ENCODE data around the gene KAT8. TPM values are rescaled to one million over a fixed set of nuclear protein-coding genes. Genes with fewer than 3 reads are reported as not detected.

Gene KAT8
- total RNA-seq, 6 experiments from 2014 or later: 20.4 to 29.9 (median 25.2) TPM

GRCh38 chr16:31105677-31106213 is 11.7 kb upstream of the KAT8 start:
- Histone ChIP-seq H3K4me3 (peak overlapping the region in 1 of 3 donors; percentile 26), H3K27ac (peak overlapping the region; percentile 54 to 71 (median 62)), H3K36me3 (no peaks in the 10 kb centered on the region), H3K9me3 (no peaks in the 10 kb centered on the region), H3K4me1 (peaks cover 0 to 26% (median 3%) of the 10 kb centered on the region in 4 donors), H3K27me3 (no peaks in the 10 kb centered on the region)
- 0% methylated on average over 15 of the region's 33 CpGs for WGBS (ENCODE audit: insufficient coverage, low coverage, low lambda C conversion rate, missing lambda C conversion rate)
- TF ChIP-seq POLR2A (IDR thresholded peaks at IDR 0.05) (no peak), CTCF (IDR thresholded peaks at IDR 0.05) (peak; percentile 78 to 85 (median 82))
- DNase-seq (peak; percentile 92 to 95 (median 95)), ATAC-seq (peak; percentile 90 to 94 (median 92))
- intact Hi-C loops (cut with DNase I): no loop called here

- ATAC-seq: no peak
- peak overlapping the region in 2 of 3 donors; percentile 62 to 71 for H3K27ac ChIP-seq
- no peaks in the 10 kb centered on the region for H3K27me3 ChIP-seq
- WGBS (ENCODE audit: insufficient coverage, low coverage, low lambda C conversion rate, missing lambda C conversion rate): 64% methylated on average over 23 of the region's 28 CpGs
- peaks cover 0 to 37% (median 3%) of the 10 kb centered on the region in 4 donors for H3K4me1 ChIP-seq
- intact Hi-C loops (cut with DNase I): no loop called here
- TF ChIP-seq CTCF (IDR thresholded peaks at IDR 0.05): no peak
- no peak for TF ChIP-seq POLR2A (IDR thresholded peaks at IDR 0.05)
- peaks cover 0 to 8% (median 0%) of the 10 kb centered on the region in 4 donors for H3K36me3 ChIP-seq
- H3K9me3 ChIP-seq: no peaks in the 10 kb centered on the region
- no peak for DNase-seq
- H3K4me3 ChIP-seq: no peak overlapping the region
Observed at GRCh38 chr16:31106509-31107464, 10.7 kb upstream of the KAT8 start.

- Histone ChIP-seq H3K4me1 (peaks cover 0 to 44% (median 8%) of the 10 kb centered on the region in 4 donors), H3K36me3 (peaks cover 0 to 14% (median 1%) of the 10 kb centered on the region in 4 donors), H3K4me3 (no peak overlapping the region), H3K9me3 (no peaks in the 10 kb centered on the region), H3K27me3 (no peaks in the 10 kb centered on the region), H3K27ac (peak overlapping the region in 1 of 3 donors; percentile 90)
- WGBS (ENCODE audit: insufficient coverage, low coverage, low lambda C conversion rate, missing lambda C conversion rate): 90% methylated on average over 6 of the region's 6 CpGs
- DNase-seq: no peak
- intact Hi-C loops (cut with DNase I): no loop called here
- TF ChIP-seq CTCF (IDR thresholded peaks at IDR 0.05) (no peak), POLR2A (IDR thresholded peaks at IDR 0.05) (no peak)
- no peak for ATAC-seq
Observed at GRCh38 chr16:31107465-31107867, 10.0 kb upstream of the KAT8 start.

- H3K4me1 ChIP-seq: peaks cover 0 to 51% (median 15%) of the 10 kb centered on the region in 4 donors
- no peaks in the 10 kb centered on the region for H3K27me3 ChIP-seq
- 42% methylated on average over 6 of the region's 68 CpGs for WGBS (ENCODE audit: insufficient coverage, low coverage, low lambda C conversion rate, missing lambda C conversion rate)
- DNase-seq: peak; percentile 79 to 85 (median 82)
- no peaks in the 10 kb centered on the region for H3K9me3 ChIP-seq
- peak within 1 kb of the TSS; percentile 90 to 96 (median 91) for H3K27ac ChIP-seq
- intact Hi-C loops (cut with DNase I): no loop called here
- H3K4me3 ChIP-seq: peak within 1 kb of the TSS; percentile 70 to 97 (median 95)
- ATAC-seq: peak; percentile 65 to 74 (median 71)
- TF ChIP-seq CTCF (IDR thresholded peaks at IDR 0.05) (no peak), POLR2A (IDR thresholded peaks at IDR 0.05) (peak; percentile 67)
- peaks cover 0 to 14% (median 1%) of the 10 kb centered on the region in 4 donors for H3K36me3 ChIP-seq
Observed at GRCh38 chr16:31108035-31108793, 9.2 kb upstream of the KAT8 start, which contains the start of gene BCKDK. BCKDK (plus strand) TSS chr16:31108386; CDS start chr16:31109224, 838 bp downstream.
